ENCODE results near the gene CSNK1D.

DNA sequence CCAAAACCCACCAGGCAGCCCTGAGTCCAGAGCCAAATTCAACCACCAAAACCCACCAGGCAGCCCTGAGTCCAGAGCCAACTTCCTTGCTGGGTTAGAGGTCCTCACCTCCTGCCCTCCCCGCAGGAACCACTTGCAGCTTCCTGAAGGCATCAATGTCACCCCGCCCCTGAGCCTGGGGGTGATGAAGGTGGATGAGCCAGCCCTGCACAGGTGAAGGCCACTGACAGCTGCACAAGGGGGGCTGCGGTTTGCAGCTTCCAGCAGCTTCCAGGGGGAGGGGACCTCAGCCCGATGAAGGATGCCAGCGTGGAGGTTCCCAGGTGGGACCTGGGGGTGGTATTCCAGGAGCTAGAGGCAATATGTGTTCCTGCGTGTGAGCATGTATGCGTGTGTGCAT lies 7.6 kb upstream of the CSNK1D start:
- TF ChIP-seq, protein P1, sequence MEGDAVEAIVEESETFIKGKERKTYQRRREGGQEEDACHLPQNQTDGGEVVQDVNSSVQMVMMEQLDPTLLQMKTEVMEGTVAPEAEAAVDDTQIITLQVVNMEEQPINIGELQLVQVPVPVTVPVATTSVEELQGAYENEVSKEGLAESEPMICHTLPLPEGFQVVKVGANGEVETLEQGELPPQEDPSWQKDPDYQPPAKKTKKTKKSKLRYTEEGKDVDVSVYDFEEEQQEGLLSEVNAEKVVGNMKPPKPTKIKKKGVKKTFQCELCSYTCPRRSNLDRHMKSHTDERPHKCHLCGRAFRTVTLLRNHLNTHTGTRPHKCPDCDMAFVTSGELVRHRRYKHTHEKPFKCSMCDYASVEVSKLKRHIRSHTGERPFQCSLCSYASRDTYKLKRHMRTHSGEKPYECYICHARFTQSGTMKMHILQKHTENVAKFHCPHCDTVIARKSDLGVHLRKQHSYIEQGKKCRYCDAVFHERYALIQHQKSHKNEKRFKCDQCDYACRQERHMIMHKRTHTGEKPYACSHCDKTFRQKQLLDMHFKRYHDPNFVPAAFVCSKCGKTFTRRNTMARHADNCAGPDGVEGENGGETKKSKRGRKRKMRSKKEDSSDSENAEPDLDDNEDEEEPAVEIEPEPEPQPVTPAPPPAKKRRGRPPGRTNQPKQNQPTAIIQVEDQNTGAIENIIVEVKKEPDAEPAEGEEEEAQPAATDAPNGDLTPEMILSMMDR (IDR thresholded peaks at IDR 0.05; ENCODE audit: low read depth, low read length, poor library complexity, severe bottlenecking) = no peak
- TF ChIP-seq EZH2phosphoT487 (IDR thresholded peaks at IDR 0.05; ENCODE audit: borderline replicate concordance, low read length) = no peak
